DOHH2 (cell line): Measurements from ENCODE around the gene HSPG2.

Source experiments
- H3F3A ChIP-seq: fragments of 200-600 bp; sonication (generic), shearing (Covaris generic); 2 replicates; pipeline ENCODE4 v1.6.0; 2016; ENCODE audit warnings: antibody characterized with exemption, mild to moderate bottlenecking; ENCODE audit not compliant: control insufficient read depth, insufficient read depth
- H3K27ac ChIP-seq: fragments of 200-600 bp; sonication (generic); 2 replicates; pipeline ENCODE4 v1.5.1; 2014; ENCODE audit warnings: low read depth, mild to moderate bottlenecking, low read length, moderate library complexity
- H3K27me3 ChIP-seq: fragments of 200-600 bp; sonication (generic); 2 replicates; pipeline ENCODE4 v1.6.1; 2014; ENCODE audit warnings: mild to moderate bottlenecking, low read length, mixed read lengths; ENCODE audit not compliant: control insufficient read depth
- H3K36me3 ChIP-seq: fragments of 200-600 bp; sonication (generic); 2 replicates; pipeline ENCODE4 v1.6.1; 2014; ENCODE audit warnings: mild to moderate bottlenecking, low read length, moderate library complexity, mixed read lengths; ENCODE audit not compliant: control insufficient read depth
- H3K4me1 ChIP-seq: fragments of 200-600 bp; sonication (generic); 2 replicates; pipeline ENCODE4 v1.6.1; 2014; ENCODE audit warnings: mild to moderate bottlenecking, low read length, mixed read lengths; ENCODE audit not compliant: control insufficient read depth
- H3K4me2 ChIP-seq: fragments of 200-600 bp; sonication (generic); 2 replicates; pipeline ENCODE4 v1.6.0; 2014; ENCODE audit warnings: mild to moderate bottlenecking, low read length, moderate library complexity
- H3K4me3 ChIP-seq: fragments of 200-600 bp; sonication (generic); 2 replicates; pipeline ENCODE4 v1.5.1; 2014; ENCODE audit warnings: mild to moderate bottlenecking, low read length, mixed read lengths
- H3K79me2 ChIP-seq: fragments of 200-600 bp; sonication (generic); 2 replicates; pipeline ENCODE4 v1.6.1; 2014; ENCODE audit warnings: mild to moderate bottlenecking, low read length, mixed read lengths; ENCODE audit not compliant: control insufficient read depth
- H3K9me2 ChIP-seq: fragments of 200-600 bp; sonication (generic); replicated peaks from 2 replicates; pipeline ENCODE4 v1.6.1; 2014; ENCODE audit warnings: mild to moderate bottlenecking, low read length, mixed read lengths; ENCODE audit not compliant: control insufficient read depth
- H3K9me3 ChIP-seq: fragments of 200-600 bp; sonication (generic); 2 replicates; pipeline ENCODE4 v1.6.1; 2014; ENCODE audit warnings: antibody characterized with exemption, low read length, mixed read lengths; ENCODE audit not compliant: control insufficient read depth, insufficient read depth
- H4K20me1 ChIP-seq: fragments of 200-600 bp; sonication (generic); 2 replicates; pipeline ENCODE4 v1.6.0; 2014; ENCODE audit warnings: low read depth, mild to moderate bottlenecking, antibody characterized with exemption, low read length, moderate library complexity; ENCODE audit not compliant: control insufficient read depth, insufficient read depth
- EZH2phosphoT487 ChIP-seq: fragments of 200-600 bp; sonication (generic); IDR thresholded peaks from 2 replicates; pipeline ENCODE4 v1.6.1; 2017; ENCODE audit warnings: borderline replicate concordance, mild to moderate bottlenecking, antibody characterized with exemption, low read length, moderate library complexity, mixed read lengths
- TF ChIP-seq, protein P1 (sequence below): fragments of 200-600 bp; sonication (generic); IDR thresholded peaks from one replicate; pipeline ENCODE4 v1.5.1; 2014; ENCODE audit warnings: antibody characterized with exemption, mild to moderate bottlenecking, low read depth, low read length; ENCODE audit not compliant: poor library complexity, severe bottlenecking

HSPG2 gene

DNA sequence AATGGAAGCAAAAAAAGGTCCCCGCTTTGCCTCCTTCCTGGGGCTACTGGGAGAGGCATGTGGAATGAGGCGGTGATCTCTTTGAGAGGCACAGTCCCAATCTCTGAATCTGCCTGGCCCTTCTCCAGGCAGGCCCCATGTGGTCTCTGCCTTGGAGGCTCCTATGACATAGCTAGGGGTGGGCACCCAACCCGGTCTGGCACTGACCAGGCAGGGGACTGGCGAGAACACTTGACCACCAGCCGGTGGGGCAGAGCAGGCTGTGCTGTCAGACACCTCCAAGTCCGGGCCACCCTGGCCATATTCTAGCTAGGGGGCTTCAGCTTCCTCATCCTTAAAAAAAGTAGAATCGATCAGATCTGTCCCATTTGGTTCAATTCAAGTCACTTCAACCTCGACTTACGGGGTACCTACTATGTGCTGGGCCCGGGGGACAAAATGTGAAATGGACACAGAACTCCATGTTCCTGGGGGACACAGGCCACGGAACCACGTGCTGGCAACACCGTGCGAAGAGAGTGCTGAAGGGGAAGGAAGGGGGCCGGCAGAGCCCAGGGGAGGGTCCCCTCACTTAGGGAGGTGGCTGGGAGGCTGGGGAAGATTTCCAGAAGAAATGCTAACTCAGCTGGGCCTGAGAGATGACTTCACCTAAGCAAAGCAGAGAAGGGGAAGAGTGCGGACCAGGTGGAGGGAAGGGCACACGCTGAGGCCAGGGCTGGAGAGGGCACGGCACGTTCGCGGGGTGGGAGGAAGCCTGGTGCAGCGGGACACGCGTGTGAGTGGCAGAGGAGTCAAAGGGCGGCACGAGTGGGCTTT is 33.3 kb downstream of the HSPG2 start:
- H3K4me2 ChIP-seq: no peak overlapping the region
- H4K20me1 ChIP-seq: no peaks in the 10 kb centered on the region
- H3K9me3 ChIP-seq: no peaks in the 10 kb centered on the region
- no peak overlapping the region for H3K27ac ChIP-seq
- no peaks in the 10 kb centered on the region for H3K9me2 ChIP-seq
- no peaks in the 10 kb centered on the region for H3K79me2 ChIP-seq
- H3K27me3 ChIP-seq: peaks cover 8% of the 10 kb centered on the region
- H3K36me3 ChIP-seq: no peaks in the 10 kb centered on the region
- no peak overlapping the region for H3K4me3 ChIP-seq
- no peaks in the 10 kb centered on the region for H3K4me1 ChIP-seq
- H3F3A ChIP-seq: no peaks in the 10 kb centered on the region
- TF ChIP-seq, protein P1, sequence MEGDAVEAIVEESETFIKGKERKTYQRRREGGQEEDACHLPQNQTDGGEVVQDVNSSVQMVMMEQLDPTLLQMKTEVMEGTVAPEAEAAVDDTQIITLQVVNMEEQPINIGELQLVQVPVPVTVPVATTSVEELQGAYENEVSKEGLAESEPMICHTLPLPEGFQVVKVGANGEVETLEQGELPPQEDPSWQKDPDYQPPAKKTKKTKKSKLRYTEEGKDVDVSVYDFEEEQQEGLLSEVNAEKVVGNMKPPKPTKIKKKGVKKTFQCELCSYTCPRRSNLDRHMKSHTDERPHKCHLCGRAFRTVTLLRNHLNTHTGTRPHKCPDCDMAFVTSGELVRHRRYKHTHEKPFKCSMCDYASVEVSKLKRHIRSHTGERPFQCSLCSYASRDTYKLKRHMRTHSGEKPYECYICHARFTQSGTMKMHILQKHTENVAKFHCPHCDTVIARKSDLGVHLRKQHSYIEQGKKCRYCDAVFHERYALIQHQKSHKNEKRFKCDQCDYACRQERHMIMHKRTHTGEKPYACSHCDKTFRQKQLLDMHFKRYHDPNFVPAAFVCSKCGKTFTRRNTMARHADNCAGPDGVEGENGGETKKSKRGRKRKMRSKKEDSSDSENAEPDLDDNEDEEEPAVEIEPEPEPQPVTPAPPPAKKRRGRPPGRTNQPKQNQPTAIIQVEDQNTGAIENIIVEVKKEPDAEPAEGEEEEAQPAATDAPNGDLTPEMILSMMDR: no peak
- TF ChIP-seq EZH2phosphoT487: no peak

DNA sequence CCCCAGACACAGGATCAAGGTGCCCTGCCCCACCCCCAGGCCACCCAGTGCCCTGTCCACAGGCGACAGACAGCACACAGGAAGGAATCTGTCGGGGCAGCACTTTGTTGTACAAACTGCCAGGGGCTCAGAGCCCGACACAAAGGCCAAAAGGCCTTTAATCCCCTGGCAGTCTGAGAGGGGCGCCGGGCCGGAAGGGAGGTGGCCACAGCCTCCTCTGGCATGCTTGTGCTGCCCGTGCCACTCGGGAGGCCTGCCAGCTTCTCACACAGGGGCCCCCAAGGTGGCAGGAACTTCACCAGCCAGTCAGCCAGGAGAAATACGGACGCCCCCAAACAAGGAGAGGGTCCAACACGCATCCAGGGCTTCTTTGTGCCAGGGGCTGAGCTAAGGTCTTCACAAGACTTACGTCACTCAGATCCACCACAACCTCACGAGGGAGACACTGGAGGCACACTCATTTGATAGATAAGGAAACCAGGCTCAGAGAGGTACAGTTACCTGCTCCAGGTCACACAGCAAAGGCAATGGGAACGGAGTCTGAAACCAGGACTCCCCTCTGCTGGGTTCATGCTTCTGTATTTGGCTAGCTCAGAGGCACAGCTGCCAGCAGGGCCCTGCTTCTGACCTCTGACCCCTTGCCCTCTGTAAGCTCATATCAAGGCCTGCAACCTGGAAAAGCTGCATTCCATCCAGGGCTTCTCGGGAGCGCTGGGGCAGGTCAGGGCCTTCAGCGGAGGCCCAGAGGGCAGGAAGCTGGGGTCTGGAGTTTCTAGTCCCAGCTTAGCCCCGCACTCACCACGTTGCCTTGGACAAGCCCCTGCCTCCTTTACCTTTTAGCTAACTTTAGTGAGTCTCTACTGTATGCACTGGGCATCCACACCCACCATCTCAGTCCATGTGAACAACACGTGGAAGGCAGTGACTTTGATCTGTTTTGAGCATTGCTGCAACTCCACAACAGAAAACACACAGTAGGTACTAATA is 34.8 kb downstream of the HSPG2 start:
- H4K20me1 ChIP-seq: 0 out of 2 replicates have a peak, but pooled peaks cover 3% of the 10 kb centered on the region
- H3K79me2 ChIP-seq: no peaks in the 10 kb centered on the region
- no peaks in the 10 kb centered on the region for H3K9me2 ChIP-seq
- H3K27ac ChIP-seq: no peak overlapping the region
- H3K27me3 ChIP-seq: peaks cover 8% of the 10 kb centered on the region
- H3F3A ChIP-seq: no peaks in the 10 kb centered on the region
- H3K4me2 ChIP-seq: no peak overlapping the region
- no peaks in the 10 kb centered on the region for H3K4me1 ChIP-seq
- TF ChIP-seq, protein P1: no peak
- TF ChIP-seq EZH2phosphoT487: no peak
- H3K9me3 ChIP-seq: no peaks in the 10 kb centered on the region
- H3K36me3 ChIP-seq: no peaks in the 10 kb centered on the region
- H3K4me3 ChIP-seq: no peak overlapping the region

DNA sequence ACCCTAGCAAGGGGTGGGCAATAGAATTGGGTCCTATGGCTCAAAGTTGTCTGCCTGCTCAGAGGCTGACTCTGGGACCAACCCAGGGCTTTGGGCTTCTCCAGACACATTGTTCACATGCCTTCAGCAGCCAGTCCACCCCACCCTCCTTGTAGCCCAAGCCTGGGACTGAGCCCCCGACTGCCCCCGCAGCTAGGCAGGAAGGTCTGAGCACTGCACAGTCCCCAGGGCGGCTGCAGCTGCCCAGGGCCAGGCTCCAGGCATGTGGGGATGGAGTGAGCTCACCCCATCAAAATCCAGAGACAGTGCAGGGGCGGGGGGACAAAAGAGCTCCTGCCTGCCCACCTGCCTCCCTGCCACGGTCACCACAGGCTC is 35.6 kb downstream of the HSPG2 start:
- H3K4me1 ChIP-seq: no peaks in the 10 kb centered on the region
- no peak overlapping the region for H3K27ac ChIP-seq
- 0 out of 2 replicates have a peak, but pooled peaks cover 3% of the 10 kb centered on the region for H4K20me1 ChIP-seq

More for the DNA sequence above, 35.6 kb downstream of the HSPG2 start:
- Histone ChIP-seq H3K9me3 (no peaks in the 10 kb centered on the region), H3K9me2 (no peaks in the 10 kb centered on the region), H3K4me2 (no peak overlapping the region), H3F3A (no peaks in the 10 kb centered on the region), H3K27me3 (peaks cover 8% of the 10 kb centered on the region), H3K36me3 (no peaks in the 10 kb centered on the region), H3K4me3 (no peak overlapping the region), H3K79me2 (no peaks in the 10 kb centered on the region)
- TF ChIP-seq EZH2phosphoT487: no peak
- TF ChIP-seq, protein P1: no peak
